GM19455 (cell line): Measurements from ENCODE around the gene PELI2.

Experiments used
- ATAC-seq: cut with Tn5 transposase; IDR thresholded peaks from one replicate; pipeline ENCODE4 v1.9.1; 2021; ENCODE audit not compliant: unreplicated experiment

Gene PELI2

DNA sequence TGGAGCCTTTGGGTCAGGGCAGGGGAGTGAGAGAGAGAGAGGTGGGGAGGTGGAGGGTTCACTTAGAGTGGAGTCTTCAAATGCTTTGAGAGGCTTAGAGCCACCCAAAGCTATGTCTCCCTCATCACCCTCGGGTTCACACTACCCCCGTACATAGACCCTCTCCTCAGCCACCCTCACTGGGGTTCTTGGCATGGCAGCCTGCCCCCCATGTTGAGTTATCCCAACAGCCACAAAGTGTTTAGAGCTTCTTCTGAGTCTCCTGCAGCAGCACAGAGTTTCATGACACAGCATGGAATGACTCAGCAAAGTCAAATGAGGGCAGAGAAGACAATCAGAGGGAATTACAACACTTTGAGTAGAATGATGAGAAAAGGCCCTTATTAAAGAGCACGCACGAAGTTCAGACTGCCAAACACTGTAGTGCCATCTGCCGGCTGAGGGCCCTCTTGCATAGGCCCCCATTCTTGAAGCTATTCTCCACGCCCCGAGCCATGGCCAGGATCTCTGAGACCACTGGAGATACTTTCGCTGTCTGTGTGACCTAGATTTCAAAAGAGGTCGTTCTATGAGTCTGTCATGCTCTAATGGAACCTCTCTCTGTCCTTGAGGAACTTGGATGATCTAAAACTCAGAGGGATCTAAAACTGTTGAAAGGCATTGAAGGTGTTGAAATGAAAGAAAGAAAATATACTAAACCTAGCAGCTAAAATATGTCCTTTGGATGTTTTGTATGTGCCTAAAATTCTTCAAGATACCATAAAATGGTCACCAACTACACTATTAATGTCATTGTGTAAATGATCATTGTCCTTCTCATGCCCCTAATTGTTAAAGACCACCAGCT lies 221.9 kb downstream of the PELI2 start:
- ATAC-seq: no peak

DNA sequence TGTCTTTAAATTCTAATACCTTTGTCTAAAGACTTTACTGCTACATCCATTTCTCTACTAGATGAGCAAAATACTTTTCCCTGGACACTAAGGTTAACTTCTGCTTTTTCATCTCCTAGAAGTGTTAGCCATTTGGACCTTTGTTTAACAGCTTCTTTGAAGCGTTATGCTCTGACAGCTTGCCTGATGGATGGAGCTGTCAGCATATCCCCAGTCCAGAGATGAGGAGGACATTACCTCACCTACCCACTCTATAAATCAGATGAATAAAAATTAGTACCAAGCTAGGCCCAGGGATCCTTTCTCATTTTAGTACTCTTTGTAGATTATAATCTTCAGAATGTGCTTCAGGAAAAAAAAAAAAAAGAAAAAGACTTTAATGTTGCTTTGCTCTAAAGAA lies 222.7 kb downstream of the PELI2 start:
- ATAC-seq: no peak

DNA sequence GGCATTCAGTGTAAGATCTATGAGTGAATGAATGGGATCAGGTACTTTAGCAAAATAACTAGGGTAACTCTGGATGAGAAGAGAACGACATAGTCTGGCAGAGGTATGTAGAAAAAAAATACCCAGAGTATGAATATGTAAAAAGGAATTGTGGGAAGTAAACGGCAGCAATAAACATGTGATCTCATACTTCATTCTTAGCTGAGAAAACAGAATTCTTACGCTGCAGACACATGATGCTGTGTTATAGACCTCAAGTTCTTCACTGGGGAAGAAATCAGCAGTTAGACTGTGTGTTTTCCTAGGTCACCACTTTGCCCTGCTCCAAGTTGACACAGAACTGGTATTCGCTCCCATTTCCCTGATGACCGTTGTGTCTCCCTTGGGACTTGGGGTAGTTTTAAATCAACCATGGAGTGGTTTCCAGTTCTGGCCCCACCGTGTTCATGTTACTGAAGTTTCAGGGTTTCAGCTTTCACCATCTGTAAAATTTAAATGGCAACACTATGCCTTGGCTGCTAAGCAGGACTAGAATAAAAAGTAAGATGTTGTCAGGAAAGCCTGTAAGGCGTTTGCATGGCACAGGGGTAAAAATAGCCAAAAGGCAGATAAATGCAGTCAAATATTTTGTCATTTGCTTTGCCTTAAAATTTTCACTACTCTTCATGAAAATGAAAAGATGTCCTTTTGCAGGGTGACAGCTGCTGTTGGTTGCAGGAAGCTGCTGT lies 223.7 kb downstream of the PELI2 start:
- no peak for ATAC-seq

DNA sequence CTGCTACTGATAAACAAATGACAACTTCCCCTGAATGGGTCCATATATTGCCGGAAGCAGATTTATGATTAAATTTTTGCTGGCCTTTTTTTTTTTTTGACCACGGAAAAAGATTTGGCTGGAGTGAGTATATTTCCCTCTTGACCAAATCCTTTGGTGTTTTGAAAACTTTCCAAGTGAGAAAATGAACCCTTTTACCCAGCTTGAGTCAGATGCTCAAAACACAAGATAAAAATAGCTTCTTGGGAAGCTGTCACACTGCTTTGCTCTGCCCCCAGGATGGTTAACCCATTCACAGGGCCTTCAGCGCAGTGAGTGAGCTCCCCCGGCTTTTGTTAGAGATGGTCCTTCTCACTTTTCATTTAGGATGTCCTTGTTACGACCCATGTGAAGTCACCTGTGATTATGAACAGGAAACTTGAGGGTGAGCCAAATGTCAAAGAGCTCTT lies 224.3 kb downstream of the PELI2 start:
- ATAC-seq: no peak

DNA sequence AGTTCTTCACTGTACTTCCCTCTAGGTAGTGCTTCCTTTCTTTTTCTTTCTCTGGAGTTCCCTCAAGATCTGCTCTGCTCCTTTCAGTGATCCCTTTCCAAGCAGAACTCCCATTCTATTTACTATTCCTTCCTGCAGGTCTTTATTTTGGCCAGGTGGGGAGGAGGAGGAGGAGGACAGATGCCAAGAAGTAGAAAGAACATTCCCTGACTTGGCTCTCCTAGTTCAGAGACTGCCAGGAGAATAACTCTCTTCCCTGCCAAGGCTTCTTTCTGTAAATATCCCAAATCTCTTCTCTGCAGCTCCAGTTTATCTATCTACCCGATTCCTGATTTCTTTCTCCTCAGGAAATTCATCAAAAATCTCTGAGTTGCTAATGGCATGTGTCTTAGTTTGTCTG lies 231.7 kb downstream of the PELI2 start:
- ATAC-seq: no peak
